Stimulated activated CD4-positive, alpha-beta T cell treated with anti-CD3 and anti-CD28 coated beads, Interleukin-4, amount 100 ng/mL, for 4 hours (primary cell): Measurements from ENCODE around the gene ZBTB7B.
A peak's percentile ranks its signal among the peaks of the same experiment; 100 is the strongest.

Experiments used
- DNase-seq, 2 experiments: peaks; one replicate each; pipeline ENCODE4 v3.0.0-alpha.2; 2020

ZBTB7B gene

DNA sequence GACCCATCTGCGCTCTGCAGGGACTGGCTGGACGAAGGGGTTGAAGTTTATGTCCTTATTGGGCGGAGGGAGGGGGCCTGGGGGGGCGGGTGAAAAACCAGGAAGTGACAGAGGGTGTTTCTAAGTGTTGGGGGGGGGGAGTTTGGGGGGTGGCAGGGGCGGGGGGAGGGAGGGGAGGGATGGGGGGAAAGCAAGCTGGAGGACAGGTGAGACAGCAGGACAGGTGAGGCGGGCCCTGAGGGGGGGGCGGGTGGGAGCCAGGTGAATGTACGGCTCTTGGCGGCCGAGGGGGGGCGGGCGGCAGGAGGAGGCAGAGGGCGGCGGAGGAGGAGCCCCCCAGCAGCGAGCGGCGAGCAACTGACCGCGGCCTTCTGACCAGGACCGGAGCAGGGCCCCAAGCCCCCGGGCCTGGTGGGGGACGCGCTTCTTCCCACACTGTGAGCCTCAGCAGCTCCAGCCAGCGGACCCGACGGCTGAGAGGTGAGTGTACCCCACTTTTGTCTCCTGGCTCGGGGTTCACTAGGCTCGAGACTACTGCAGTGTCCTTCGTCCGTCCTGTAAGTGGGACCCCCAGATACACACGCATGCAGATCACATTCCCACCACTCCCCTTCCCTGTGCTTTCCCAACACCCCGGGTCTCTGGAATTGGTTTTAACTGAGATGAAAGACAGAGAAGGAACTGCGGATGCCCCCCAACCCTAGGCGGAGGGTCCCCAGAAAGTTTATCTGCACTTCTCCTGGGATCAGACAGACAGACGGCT lies at the start of gene ZBTB7B:
TSS of gene ZBTB7B (plus strand) at position 339 of the 763 bp plus-strand sequence. CDS start 11,859 bp downstream, outside the sequence.
- no peak for DNase-seq

- no peak for DNase-seq
Observed at GRCh38 chr1:154953611-154954038, 49.0 kb upstream of the ZBTB7B start.

DNA sequence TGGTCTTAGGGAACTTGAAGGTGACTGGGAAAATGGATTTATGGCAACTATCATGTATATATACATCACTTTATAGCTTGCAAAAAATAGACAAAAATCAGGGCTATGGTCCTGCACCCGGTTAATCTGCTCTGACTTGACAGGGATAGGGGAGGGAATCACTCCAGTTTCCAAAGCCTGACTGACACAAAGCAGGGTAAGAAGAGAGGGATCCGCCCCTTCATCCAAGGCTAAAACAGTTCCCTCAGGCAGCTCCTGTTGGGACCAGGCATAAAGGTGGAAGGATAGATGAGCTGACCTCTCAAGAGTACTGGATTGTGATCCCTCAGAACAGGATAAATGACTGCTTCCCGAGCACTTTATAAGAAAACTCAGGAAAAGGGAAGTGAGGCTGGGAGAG lies 48.1 kb upstream of the ZBTB7B start:
- DNase-seq = no peak

- DNase-seq = peak; percentile 45 to 77
Observed at GRCh38 chr1:154955039-154955717, 47.4 kb upstream of the ZBTB7B start.

GRCh38 chr1:154955718-154956543 lies 46.7 kb upstream of the ZBTB7B start, which contains the start of gene PBXIP1:
TSS of gene PBXIP1 (minus strand) at chr1:154956099. CDS start at chr1:154953721, 2,378 bp downstream.
- peak; percentile 54 to 79 for DNase-seq

DNA sequence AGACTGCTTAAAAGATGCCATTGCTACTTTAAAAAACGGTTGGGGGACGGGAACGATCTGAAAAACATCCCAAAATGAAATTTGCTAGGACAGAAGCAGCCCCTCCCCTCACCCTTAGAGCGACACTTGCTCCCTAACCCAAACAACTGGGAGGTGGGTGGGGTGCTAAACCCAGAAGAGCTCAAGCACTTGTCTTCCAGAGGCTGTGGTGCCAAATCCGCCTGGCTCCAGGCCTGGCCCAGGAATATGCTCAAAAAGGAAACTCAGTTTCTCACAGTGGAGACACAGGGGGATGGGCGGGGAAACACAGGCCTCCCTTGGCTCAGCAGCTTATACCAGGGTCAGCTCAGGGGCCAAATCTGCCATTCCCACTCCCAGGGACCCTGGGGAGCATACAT lies 46.1 kb upstream of the ZBTB7B start:
- DNase-seq = no peak

DNA sequence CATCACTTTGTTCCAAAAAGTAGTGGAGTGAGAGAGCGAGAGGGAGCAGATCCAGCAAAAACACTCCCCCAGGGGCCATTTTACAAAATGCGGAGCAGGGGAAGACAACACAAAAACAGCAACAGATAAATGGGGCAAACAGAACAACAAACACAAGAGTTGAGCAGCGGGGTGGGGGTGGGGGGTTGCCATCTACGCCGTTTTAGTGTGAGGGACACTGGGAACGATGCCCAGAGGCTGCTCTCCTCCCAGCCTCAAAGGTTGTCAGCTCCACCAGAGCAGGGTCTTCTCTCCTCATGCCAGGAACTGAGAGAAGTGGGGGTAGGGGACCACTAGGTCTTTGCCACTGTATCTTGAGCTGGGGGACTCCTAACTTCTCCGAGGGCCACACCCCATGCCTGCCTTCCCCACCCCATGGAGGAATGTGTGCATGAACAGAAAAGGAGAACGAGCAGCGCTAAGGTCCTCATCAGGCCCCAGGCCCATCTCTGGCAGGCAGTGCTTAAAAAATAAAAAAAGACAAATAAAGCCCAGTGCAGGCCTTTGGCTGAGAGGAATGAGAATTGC lies 45.4 kb upstream of the ZBTB7B start:
- DNase-seq = no peak

- no peak for DNase-seq
Observed at GRCh38 chr1:154958036-154958435, 44.6 kb upstream of the ZBTB7B start.

GRCh38 chr1:154958681-154959425 lies 43.7 kb upstream of the ZBTB7B start:
- DNase-seq = no peak

GRCh38 chr1:154959426-154959780 lies 43.2 kb upstream of the ZBTB7B start:
- no peak for DNase-seq

DNA sequence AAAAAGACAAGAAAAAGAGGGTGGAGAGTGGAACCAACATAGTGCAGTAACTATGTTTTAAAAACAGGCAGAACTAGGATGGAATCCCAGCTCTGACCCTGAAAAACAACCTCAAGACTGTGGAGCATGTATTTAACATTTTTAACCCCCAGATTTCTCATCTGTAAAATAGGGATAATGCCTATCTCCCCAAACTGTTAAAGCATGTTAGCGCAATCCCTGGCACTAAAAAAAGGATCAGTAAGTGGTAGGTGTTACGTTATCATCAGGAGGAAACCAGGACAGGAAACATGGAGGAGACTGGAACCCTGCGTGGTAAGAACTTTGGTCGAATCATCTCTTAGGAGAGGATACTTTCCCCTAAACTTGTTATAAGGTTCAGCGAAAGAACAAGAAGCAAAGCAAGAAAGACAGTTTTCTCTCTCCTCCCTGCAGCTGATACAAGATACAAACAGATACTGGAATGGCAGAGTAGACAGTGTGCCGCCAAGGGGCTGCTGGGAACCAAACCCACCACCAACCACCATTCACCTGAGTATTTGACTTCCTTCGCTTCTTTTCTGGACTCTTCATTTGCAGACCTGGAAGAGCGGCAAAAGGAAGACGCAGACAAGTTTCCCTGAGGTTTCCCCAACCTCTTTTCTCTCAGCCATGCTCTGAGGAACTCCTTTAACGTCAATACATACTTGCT lies 42.0 kb upstream of the ZBTB7B start:
- no peak for DNase-seq

DNA sequence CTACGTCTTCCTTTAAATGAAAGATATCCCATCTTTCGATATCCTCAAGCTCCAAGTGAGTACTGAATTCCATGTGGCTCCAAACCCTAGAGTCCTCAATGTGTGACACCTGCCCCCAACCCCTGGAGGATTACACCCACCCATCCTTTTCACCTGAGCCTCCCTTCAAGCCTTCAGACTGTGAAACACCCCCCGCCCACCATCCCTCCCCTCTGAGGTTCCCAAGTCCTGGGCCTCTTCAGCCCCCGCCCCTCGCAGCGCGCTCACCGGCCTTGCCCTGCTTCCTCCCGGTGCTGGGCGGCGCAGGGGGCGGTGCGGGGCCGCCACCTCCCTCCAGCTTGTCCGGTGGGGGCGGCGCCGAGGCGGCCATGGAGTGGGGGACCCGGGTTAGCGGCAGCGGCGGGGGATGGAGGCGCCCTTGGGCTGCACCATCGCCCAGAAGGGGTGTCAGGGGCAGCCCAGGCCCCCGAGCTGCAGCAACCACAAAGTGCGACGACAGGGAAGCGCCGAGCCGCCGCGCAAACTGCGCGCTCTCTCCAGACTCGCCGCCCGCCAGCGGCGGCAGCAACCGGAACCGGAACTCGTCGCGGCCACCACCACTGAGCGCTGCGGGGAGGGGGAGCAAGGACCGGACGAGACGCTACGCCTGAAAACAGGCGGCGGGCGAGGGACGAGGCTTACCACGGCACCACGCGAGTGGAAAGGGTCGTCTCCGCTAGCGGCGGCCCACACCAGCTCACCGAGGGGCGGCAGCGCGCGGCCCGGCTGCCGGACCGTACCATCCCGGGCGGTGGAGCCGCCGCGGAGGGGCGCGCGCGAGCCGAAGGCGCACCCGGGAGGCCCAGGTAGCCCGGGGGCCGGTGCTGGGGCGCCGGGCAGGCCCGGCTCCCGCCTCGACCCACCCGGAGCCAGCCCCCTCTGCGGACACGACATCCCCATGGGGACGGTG lies 41.1 kb upstream of the ZBTB7B start, which contains the start of gene PYGO2:
TSS of gene PYGO2 (minus strand) at position 576 of the 949 bp plus-strand sequence. CDS start at position 370, 206 bp downstream.
- DNase-seq = peak; percentile 80 to 84

DNA sequence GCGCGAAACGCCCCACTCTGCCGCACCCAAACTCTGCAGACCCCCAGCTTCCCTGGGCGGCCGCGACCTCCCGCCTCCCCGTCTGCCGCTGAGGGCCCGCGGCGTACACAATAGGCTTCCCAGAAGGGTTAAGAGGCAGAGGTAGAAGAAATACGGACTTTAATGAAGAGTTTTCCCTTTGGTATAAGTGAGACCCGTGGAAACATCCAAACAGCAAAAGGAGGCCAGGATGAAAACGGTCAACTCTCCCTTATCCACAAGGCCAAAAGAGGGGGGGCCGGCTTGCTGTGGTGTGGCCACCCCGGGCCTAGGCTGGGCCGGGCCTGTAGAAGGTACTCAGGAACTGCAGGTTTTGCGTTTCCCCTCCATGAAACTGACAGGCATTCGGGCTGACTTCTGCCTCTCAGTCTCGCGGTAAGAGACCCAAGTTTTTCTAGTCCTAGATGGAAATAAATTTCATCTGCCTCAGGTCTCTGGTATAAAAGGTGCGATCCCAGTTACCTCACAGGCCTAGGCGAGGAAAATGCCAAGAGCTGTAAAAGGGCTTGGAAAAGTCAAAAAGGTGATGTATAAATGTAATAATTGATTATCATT lies 40.3 kb upstream of the ZBTB7B start:
- no peak for DNase-seq

- DNase-seq = no peak
Observed at GRCh38 chr1:154962795-154963330, 39.7 kb upstream of the ZBTB7B start.

DNA sequence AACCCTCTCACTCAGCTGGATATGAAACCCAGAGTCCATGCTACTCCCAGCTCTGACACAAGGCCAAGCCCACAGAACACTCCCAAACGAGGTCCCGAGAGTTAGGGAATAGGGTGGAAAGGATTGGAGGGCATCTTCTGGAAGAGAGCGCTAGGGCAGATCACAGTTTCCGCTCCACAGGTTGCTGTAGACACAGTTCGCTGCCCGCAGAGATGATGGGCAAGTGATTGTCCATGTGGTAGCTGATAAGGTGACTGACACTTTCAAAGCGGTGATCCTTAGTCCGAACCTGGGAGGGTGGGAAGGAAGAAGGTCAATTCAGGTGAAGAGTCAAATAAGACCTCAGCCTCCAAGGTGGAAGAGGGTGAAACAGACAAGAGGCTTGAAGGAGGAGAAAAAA lies 39.0 kb upstream of the ZBTB7B start:
- no peak for DNase-seq

GRCh38 chr1:154964359-154964758 lies 38.2 kb upstream of the ZBTB7B start:
- DNase-seq = no peak

DNA sequence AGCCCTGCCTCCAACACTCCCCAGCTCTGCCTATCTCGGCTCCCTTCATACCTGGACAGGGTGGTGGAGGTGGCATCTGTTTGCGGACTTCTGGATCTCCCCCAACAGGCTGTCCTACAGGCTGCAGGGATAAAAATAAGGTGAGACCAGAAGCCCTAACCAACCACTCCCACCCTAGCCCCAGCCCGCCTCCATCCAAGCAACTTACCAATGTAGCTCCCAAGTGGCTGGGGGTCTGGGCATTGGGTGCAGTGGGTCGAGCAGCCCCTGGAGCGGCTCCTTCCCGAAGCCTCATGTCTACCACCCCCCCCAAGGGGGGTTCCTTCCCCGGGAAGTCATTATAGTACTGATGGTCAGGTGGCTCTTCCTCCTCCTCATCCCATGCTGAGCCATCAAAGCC lies 36.5 kb upstream of the ZBTB7B start:
- DNase-seq = no peak

- no peak for DNase-seq
Observed at GRCh38 chr1:154967331-154967950, 35.2 kb upstream of the ZBTB7B start.

DNA sequence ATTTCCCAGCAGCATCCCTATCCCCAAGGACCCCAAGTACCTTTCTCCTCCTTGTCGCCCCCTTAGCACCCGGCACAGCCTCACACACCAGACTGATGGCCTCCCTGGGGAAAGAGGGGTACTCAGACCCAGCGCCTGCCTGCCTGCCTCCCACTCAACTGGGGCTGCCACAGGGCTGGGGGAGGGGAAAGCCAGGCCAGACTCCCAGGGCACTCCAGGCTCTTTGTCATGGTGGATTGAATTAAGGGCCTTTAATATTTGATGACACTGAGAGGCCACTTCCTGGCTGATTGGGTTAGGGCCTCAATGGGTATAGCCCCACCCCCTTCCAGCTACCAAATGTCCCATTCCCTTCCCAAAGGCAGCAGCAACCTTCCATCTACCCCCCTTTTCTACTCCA lies 33.9 kb upstream of the ZBTB7B start:
- DNase-seq = no peak
